GM21529 (cell line): ENCODE data around the gene H2AZ2.
"Not testable (repeated sequence)": the region's sequence is repeated elsewhere in the genome, so short reads cannot be mapped to it uniquely, and the experiment has no call there.

Source experiments
- ATAC-seq: cut with Tn5 transposase; IDR thresholded peaks from one replicate; pipeline ENCODE4 v1.9.1; 2021; ENCODE audit not compliant: unreplicated experiment

Gene H2AZ2

GRCh38 chr7:44787762-44788161, 60.1 kb downstream of the H2AZ2 start:
- ATAC-seq = no peak

- ATAC-seq = no peak
Observed at GRCh38 chr7:44787041-44787440, 60.8 kb downstream of the H2AZ2 start.

- not testable (repeated sequence) for ATAC-seq
Observed at GRCh38 chr7:44785218-44785617, 62.7 kb downstream of the H2AZ2 start.

- ATAC-seq = no peak
Observed at GRCh38 chr7:44784364-44784763, 63.5 kb downstream of the H2AZ2 start.

- no peak for ATAC-seq
Observed at GRCh38 chr7:44783407-44783806, 64.5 kb downstream of the H2AZ2 start.

GRCh38 chr7:44782460-44782859, 65.4 kb downstream of the H2AZ2 start:
- no peak for ATAC-seq
